ENCODE results near the gene NCOA1. TPM values are rescaled to one million over a fixed set of nuclear protein-coding genes. Genes with fewer than 3 reads are reported as not detected.

The NCOA1 gene
- total and polyA plus RNA-seq, 12 donors, result 8.6 to 36.7 (median 32.0) TPM

GRCh38 chr2:24768013-24768412 is 277.0 kb downstream of the NCOA1 start:
- intact Hi-C loops (cut with DNase I), result no loop called here
- TF ChIP-seq, protein P1, sequence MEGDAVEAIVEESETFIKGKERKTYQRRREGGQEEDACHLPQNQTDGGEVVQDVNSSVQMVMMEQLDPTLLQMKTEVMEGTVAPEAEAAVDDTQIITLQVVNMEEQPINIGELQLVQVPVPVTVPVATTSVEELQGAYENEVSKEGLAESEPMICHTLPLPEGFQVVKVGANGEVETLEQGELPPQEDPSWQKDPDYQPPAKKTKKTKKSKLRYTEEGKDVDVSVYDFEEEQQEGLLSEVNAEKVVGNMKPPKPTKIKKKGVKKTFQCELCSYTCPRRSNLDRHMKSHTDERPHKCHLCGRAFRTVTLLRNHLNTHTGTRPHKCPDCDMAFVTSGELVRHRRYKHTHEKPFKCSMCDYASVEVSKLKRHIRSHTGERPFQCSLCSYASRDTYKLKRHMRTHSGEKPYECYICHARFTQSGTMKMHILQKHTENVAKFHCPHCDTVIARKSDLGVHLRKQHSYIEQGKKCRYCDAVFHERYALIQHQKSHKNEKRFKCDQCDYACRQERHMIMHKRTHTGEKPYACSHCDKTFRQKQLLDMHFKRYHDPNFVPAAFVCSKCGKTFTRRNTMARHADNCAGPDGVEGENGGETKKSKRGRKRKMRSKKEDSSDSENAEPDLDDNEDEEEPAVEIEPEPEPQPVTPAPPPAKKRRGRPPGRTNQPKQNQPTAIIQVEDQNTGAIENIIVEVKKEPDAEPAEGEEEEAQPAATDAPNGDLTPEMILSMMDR (IDR thresholded peaks at IDR 0.05), result no peak
- no peaks in the 10 kb centered on the region for H3K9me3 ChIP-seq
- peaks cover 0 to 11% (median 5%) of the 10 kb centered on the region in 9 donors for H3K4me1 ChIP-seq
- DNase-seq (no peak), ATAC-seq (no peak)
- H3K36me3 ChIP-seq, result peaks cover 0 to 73% (median 28%) of the 10 kb centered on the region in 9 donors
- no peaks in the 10 kb centered on the region for H3K27me3 ChIP-seq
- no peak overlapping the region for H3K4me3 ChIP-seq
- peak overlapping the region in 5 of 10 donors; percentile 23 to 47 (median 36) for H3K27ac ChIP-seq
- WGBS, 2 donors, result 94% methylated on average over 5 of the region's 5 CpGs

DNA sequence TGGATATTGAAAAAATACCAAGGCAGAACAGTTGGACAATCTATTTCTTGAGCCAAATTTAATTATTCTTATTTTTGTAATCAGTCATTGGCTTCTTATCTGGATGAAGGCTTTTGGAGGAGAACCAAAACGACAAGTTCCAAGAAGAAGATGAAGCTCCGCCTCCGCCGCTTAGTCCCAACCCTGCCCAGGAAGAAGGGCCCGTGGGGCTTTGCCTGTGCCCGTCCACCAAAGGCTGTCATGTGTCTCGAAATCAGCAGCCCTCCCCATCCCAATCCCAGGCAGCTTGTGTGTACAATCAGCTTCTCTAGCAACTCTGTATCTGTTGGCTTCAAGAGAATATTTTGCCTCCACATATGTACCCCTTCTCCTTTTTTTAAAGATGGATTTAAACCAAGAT is 277.5 kb downstream of the NCOA1 start:
- H3K27me3 ChIP-seq, result no peaks in the 10 kb centered on the region
- peak overlapping the region in 6 of 10 donors; percentile 13 to 53 (median 34) for H3K27ac ChIP-seq
- intact Hi-C loops (cut with DNase I), result no loop called here
- H3K4me3 ChIP-seq, result no peak overlapping the region
- H3K36me3 ChIP-seq, result peaks cover 0 to 70% (median 26%) of the 10 kb centered on the region in 9 donors
- H3K9me3 ChIP-seq, result no peaks in the 10 kb centered on the region
- DNase-seq (peak; percentile 46 to 67), ATAC-seq (peak in 7 of 8 donors; percentile 47 to 63 (median 61))
- H3K4me1 ChIP-seq, result peaks cover 0 to 11% (median 5%) of the 10 kb centered on the region in 9 donors
- WGBS, 2 donors, result 59 to 74% methylated on average over 7 of the region's 7 CpGs
- TF ChIP-seq, protein P1 (IDR thresholded peaks at IDR 0.05), result no peak

DNA sequence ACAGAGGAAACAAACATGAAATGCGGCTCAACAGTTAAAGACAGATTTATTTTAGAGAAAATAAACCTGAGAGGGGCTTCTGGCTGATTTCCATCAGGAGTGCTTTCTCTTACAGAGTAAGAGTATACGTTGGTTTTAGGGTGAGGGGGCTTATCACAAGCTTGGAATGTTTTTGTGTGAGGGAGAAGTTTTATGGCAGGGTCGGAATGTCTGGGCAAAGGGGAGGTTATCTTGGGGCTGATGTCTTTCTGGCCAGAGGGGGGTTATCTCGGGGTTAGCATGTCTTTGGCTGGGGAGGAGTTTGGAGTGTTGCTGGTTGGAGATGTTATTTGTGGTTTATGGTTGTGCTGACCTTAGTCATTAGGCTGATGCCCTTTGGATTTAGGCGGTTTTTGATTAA is 280.0 kb downstream of the NCOA1 start:
- intact Hi-C loops (cut with DNase I), result no loop called here
- no peak overlapping the region for H3K4me3 ChIP-seq
- H3K9me3 ChIP-seq, result no peaks in the 10 kb centered on the region
- TF ChIP-seq, protein P1 (IDR thresholded peaks at IDR 0.05), result no peak
- 86 to 91% methylated on average over 5 of the region's 5 CpGs for WGBS, 2 donors
- H3K27me3 ChIP-seq, result no peaks in the 10 kb centered on the region
- H3K27ac ChIP-seq, result no peak overlapping the region
- no peak for DNase-seq
- ATAC-seq, result no peak
- H3K36me3 ChIP-seq, result peaks cover 0 to 47% (median 13%) of the 10 kb centered on the region in 9 donors
- H3K4me1 ChIP-seq, result peaks cover 0 to 11% (median 3%) of the 10 kb centered on the region in 9 donors

DNA sequence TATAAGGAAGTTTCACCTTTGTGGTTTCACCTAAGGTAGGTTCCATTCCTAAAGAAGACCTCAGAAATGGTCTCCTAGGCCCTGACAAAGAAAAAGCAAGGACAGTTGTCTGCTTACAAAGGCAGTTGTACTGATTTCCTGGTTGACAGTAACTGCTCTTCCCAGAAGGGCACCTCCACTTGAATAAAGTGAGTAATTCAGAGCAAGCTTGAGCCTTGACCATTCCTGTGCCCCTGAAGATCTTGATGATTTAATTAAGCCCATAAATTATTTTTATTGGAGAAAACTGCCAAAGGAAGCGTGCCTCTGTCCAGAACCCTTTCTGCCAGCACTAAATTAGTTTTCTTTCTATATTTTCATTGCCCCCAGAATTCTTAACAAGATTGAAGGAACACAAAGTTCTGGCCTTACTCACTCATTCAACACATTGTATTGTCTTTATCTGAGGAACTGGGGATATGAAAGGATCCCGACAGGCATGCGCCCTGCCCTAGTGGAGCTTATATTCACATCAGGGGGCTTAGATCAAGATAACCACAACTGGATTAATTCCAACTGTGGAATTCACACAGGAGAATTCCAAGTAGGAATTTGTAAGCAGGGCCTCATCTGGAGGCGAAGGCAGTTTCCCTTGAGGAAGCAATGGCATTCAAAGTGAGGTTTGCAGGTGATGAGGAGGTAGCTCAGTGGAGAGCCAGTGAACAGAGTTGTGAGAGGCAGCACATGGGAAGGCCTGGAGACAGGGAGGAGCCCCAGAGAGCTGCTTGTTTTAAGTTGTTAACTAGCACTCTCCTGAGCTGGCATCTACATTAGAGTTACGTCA is 280.9 kb downstream of the NCOA1 start:
- no peaks in the 10 kb centered on the region for H3K9me3 ChIP-seq
- DNase-seq (no peak), ATAC-seq (no peak)
- TF ChIP-seq, protein P1 (IDR thresholded peaks at IDR 0.05), result no peak
- H3K27me3 ChIP-seq, result no peaks in the 10 kb centered on the region
- peaks cover 0 to 41% (median 13%) of the 10 kb centered on the region in 9 donors for H3K36me3 ChIP-seq
- H3K4me3 ChIP-seq, result no peak overlapping the region
- peaks cover 0 to 6% (median 3%) of the 10 kb centered on the region in 9 donors for H3K4me1 ChIP-seq
- no peak overlapping the region for H3K27ac ChIP-seq
- intact Hi-C loops (cut with DNase I), result no loop called here
- 84 to 91% methylated on average over 5 of the region's 5 CpGs for WGBS, 2 donors
